ENCODE data around the gene LAMC2. TPM values are rescaled to one million over a fixed set of nuclear protein-coding genes. Genes with fewer than 3 reads are reported as not detected.

Gene LAMC2
- total and polyA plus RNA-seq, 9 of the 15 experiments (the other 6 are each of a cell fraction or from before 2014, with no cell fraction given): 0.02 to 0.03 TPM; not detected in 7

GRCh38 chr1:183198463-183198862, 12.4 kb downstream of the LAMC2 start:
- intact Hi-C loops (cut with micrococcal nuclease): no loop called here
- Histone ChIP-seq H3K4me3 (no peak overlapping the region), H3K9me1 (ENCODE audit: control insufficient read depth, insufficient read depth, low read length) (no peaks in the 10 kb centered on the region), H3K9ac (ENCODE audit: insufficient read depth in 1 of 2, low read depth in 2 of 2, low read length in 2 of 2) (no peak overlapping the region), H3K79me2 (ENCODE audit: control insufficient read depth, insufficient read depth, low read length) (no peaks in the 10 kb centered on the region), H3K4me1 (replicated peaks in 1 of 2; ENCODE audit: control insufficient read depth in 2 of 2, insufficient read depth in 2 of 2, low read length in 2 of 2) (no peaks in the 10 kb centered on the region), H3K27ac (ENCODE audit: extremely low read depth, low read depth, low read length) (no peak overlapping the region), H3K9me3 (replicated peaks; ENCODE audit: control insufficient read depth, insufficient read depth, low read depth, low read length) (no peaks in the 10 kb centered on the region), H3K4me2 (ENCODE audit: insufficient read depth, low read length) (no peak overlapping the region), H3K36me3 (ENCODE audit: control insufficient read depth, insufficient read depth, low read length) (no peaks in the 10 kb centered on the region), H2AFZ (ENCODE audit: low read depth, low read length) (no peak overlapping the region), H4K20me1 (replicated peaks; ENCODE audit: control insufficient read depth, insufficient read depth, low read length) (no peaks in the 10 kb centered on the region; the same call in 1 of the 2 replicates), H3K27me3 (ENCODE audit: control insufficient read depth in 2 of 2, insufficient read depth in 2 of 2, low read length in 2 of 2) (peaks cover 5 to 16% of the 10 kb centered on the region in 2 experiments; a peak in 4 of 5 replicates)
- FAIRE-seq (no peak), DNase-seq (ENCODE audit: extremely low read depth in 1 of 4, low spot score in 3 of 4) (no peak), ATAC-seq (no peak)
- 0% methylated on average over 9 of the region's 9 CpGs for WGBS (ENCODE audit: insufficient coverage, low coverage, missing lambda C conversion rate)
- ChIA-PET POLR2A (no interaction called here), CTCF (ENCODE audit: low intra/inter-chr PET ratio) (no interaction called here)
- no TSS peak for BruUV-seq (replicated peaks)
- in situ Hi-C loops (cut with MboI): no loop called here
- TF ChIP-seq, protein P1, sequence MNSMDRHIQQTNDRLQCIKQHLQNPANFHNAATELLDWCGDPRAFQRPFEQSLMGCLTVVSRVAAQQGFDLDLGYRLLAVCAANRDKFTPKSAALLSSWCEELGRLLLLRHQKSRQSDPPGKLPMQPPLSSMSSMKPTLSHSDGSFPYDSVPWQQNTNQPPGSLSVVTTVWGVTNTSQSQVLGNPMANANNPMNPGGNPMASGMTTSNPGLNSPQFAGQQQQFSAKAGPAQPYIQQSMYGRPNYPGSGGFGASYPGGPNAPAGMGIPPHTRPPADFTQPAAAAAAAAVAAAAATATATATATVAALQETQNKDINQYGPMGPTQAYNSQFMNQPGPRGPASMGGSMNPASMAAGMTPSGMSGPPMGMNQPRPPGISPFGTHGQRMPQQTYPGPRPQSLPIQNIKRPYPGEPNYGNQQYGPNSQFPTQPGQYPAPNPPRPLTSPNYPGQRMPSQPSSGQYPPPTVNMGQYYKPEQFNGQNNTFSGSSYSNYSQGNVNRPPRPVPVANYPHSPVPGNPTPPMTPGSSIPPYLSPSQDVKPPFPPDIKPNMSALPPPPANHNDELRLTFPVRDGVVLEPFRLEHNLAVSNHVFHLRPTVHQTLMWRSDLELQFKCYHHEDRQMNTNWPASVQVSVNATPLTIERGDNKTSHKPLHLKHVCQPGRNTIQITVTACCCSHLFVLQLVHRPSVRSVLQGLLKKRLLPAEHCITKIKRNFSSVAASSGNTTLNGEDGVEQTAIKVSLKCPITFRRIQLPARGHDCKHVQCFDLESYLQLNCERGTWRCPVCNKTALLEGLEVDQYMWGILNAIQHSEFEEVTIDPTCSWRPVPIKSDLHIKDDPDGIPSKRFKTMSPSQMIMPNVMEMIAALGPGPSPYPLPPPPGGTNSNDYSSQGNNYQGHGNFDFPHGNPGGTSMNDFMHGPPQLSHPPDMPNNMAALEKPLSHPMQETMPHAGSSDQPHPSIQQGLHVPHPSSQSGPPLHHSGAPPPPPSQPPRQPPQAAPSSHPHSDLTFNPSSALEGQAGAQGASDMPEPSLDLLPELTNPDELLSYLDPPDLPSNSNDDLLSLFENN (IDR thresholded peaks at IDR 0.05; ENCODE audit: low read depth in 2 of 2, low read length in 2 of 2): no peak
- TF ChIP-seq THRB (CRISPR knock-in tag; conservative IDR thresholded peaks at IDR 0.05) (no peak), ZNF717 (CRISPR knock-in tag; IDR thresholded peaks at IDR 0.05) (no peak), GTF3C2 (IDR thresholded peaks at IDR 0.05; ENCODE audit: borderline replicate concordance, extremely low read depth, insufficient read length) (no peak), YBX1 (IDR thresholded peaks at IDR 0.05) (no peak), IRF9 (tag; IDR thresholded peaks at IDR 0.05) (no peak), SMAD3 (CRISPR knock-in tag; conservative IDR thresholded peaks at IDR 0.05) (no peak), MTA2 (IDR thresholded peaks at IDR 0.05; ENCODE audit: low read depth) (no peak)
